RWPE1 (cell line): ENCODE data around the gene REEP1.

ENCODE experiments used
- CTCF ChIA-PET: fragments of 350-600 bp; sonication (Branson Sonifier 250); formaldehyde crosslinking; extraction: SDS; loops from one replicate; lab custom pipeline; 2021; lab: Yijun Ruan, JAX
- POLR2A ChIA-PET: fragments of 400-600 bp; formaldehyde crosslinking; extraction: SDS; loops from one replicate; lab custom pipeline; 2020; ENCODE audit warnings: antibody characterized with exemption; ENCODE audit not compliant: low non-redundant PET; lab: Yijun Ruan, JAX
- DNase-seq: peaks from one replicate; pipeline ENCODE4 v3.0.0; 2012; ENCODE audit warnings: low spot score
- H3K27ac ChIP-seq: fragments of 450-650 bp; 2 replicates; pipeline ENCODE4 v1.5.1; 2017
- TF ChIP-seq, protein P1 (sequence below): fragments of 450-650 bp; conservative IDR thresholded peaks from 2 replicates; pipeline ENCODE4 v1.5.1; 2017; ENCODE audit warnings: low read depth, mild to moderate bottlenecking

The REEP1 gene

DNA sequence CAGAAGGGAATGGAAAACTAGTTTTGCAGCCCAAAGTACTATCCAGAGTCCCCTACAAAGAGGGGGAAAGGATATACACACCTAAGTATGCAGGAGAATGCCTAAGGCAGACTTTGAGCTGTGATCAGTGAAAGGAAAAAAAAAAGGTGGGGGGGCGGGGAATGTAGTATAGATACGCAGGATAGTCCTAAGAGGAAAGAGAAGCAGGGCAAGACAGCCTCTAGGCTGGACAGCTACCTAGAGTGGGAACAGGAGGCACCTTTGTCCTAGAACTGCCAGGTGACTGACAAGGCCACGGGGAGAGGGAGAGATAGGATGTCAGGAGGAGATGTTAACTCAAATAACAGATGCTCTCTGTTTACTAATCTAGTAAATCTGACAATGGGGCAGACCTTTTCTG is 6.0 kb downstream of the REEP1 start:
- DNase-seq: no peak
- ChIA-PET POLR2A (no interaction called here), CTCF (no interaction called here)
- TF ChIP-seq, protein P1, sequence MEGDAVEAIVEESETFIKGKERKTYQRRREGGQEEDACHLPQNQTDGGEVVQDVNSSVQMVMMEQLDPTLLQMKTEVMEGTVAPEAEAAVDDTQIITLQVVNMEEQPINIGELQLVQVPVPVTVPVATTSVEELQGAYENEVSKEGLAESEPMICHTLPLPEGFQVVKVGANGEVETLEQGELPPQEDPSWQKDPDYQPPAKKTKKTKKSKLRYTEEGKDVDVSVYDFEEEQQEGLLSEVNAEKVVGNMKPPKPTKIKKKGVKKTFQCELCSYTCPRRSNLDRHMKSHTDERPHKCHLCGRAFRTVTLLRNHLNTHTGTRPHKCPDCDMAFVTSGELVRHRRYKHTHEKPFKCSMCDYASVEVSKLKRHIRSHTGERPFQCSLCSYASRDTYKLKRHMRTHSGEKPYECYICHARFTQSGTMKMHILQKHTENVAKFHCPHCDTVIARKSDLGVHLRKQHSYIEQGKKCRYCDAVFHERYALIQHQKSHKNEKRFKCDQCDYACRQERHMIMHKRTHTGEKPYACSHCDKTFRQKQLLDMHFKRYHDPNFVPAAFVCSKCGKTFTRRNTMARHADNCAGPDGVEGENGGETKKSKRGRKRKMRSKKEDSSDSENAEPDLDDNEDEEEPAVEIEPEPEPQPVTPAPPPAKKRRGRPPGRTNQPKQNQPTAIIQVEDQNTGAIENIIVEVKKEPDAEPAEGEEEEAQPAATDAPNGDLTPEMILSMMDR: no peak
- no peak overlapping the region for H3K27ac ChIP-seq

DNA sequence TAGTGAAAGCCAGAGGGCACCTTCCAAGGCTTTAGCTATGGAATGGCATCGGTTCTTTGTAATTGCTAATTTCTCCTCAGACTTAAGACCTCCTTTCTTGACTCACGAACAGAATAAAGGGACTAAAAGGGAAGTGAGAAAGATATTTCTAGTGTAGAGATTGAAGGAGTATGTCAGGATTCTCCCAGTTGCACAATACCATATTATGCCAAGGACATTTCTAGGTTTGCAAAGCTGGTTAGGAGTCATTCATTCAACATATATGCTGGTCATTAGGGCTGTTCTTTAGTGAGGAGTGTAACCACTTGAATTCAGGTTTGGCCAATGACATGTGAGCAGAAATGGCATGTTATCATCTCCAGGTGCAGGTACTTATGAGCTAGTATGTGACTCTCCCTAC is 7.4 kb downstream of the REEP1 start:
- ChIA-PET CTCF (no interaction called here), POLR2A (no interaction called here)
- no peak for DNase-seq
- TF ChIP-seq, protein P1: no peak
- H3K27ac ChIP-seq: no peak overlapping the region

- CTCF ChIA-PET: no interaction called here
- no peak for DNase-seq
- TF ChIP-seq, protein P1: no peak
- POLR2A ChIA-PET: no interaction called here
- no peak overlapping the region for H3K27ac ChIP-seq
These were observed 14.0 kb downstream of the REEP1 start for GRCh38 chr2:86323273-86324021.

DNA sequence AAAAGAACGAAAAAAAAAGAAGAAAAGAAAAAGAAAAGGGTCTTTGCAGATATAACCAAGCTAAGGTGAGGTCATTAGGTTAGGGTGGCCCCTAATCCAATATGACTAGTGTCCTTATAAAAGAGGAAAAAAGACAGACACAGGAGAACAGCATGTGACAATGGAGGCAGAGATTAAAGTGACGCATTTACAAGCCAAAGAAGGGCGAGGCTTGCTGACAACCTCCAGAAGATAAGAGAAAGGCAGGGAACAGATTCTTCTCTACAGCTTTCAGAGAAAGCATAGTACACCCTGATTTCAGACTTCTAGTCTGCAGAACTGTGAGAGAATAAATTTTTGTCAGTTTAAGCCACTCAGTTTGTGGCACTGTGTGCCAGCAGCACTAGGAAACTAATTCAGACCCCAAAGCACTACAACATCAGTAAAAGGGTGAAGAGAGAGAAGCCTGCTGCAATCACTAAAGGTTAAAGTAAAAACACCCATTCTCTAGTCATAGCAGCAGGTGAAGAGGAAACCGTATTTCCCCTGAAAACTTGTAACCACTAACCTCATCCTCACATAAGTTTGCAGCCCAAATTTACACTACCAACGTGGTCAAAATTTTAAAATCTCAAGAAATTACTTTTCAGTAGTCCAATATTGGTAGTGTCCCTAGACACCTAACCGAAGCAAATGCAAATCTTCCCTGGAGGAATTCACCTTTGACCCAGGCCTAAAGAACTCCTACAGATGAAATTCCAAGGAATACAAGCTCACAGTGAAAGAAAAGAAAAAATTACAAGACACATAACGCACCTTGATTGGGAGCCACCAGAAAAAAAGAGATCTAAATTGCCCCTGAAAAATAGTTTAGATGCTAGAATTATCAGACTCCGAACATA is 17.5 kb downstream of the REEP1 start:
- ChIA-PET CTCF (no interaction called here), POLR2A (no interaction called here)
- TF ChIP-seq, protein P1: no peak
- no peak overlapping the region for H3K27ac ChIP-seq
- DNase-seq: no peak

DNA sequence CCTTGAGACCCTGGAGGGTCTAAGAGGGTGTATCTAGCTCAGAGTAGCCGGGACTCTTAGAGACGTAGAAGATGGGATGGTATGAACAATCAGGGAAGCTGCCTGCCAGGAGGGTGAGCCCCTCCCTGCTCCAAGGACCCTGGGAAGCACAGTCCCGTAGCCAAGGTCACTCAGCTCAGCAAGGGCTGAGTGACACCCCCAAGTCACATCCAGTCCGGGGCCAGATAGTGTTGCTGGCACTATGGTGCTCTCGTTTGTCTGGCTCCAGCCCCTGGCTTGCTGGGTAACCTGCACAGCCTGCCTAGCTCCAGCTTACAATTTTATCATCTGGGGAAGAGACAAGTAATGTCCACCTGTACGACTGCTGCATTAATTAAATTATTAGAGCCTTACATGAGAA is 22.3 kb downstream of the REEP1 start:
- no peak overlapping the region for H3K27ac ChIP-seq
- TF ChIP-seq, protein P1: no peak
- ChIA-PET CTCF (no interaction called here), POLR2A (no interaction called here)
- DNase-seq: no peak

DNA sequence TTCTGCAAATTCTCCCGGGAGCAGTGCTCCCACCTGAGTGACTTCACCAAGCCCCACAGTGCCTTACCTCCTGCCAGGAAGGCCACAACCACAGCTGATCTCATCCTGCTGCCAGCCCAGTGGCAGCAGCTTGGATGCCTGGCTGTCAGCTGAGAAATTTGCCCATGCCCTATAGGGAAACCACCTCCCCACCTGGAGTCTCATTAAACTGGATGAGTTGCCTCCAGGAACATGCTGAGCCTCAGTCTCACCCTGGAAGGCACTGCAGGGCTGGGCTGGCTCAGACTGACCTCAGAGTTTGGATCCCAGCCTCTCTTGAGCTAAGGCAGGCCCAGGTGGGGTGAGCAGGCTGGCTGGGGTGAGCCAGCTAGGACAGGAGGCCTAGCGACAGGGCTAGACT is 23.3 kb downstream of the REEP1 start:
- TF ChIP-seq, protein P1: no peak
- no peak overlapping the region for H3K27ac ChIP-seq
- POLR2A ChIA-PET: interaction anchor here (0.5 kb wide), 1 partner anchor 19 kb away, joined by 3 read pairs; no protein-coding TSS in a partner anchor
- no peak for DNase-seq
- CTCF ChIA-PET: no interaction called here
